WERI-Rb-1 (cell line): ENCODE results near the gene MOCS3.

Source experiments
- DNase-seq: peaks from one replicate; pipeline ENCODE4 v3.0.0-alpha.2; 2020
- H3K27ac ChIP-seq: fragments of 250-450 bp; sonication (Bioruptor Pico); 2 replicates; pipeline ENCODE4 v1.5.1; 2020; ENCODE audit warnings: mild to moderate bottlenecking, moderate library complexity
- H3K27me3 ChIP-seq: fragments of 250-450 bp; sonication (Bioruptor Pico); 2 replicates; pipeline ENCODE4 v1.5.1; 2021; ENCODE audit warnings: mild to moderate bottlenecking, low read depth, moderate library complexity; ENCODE audit not compliant: insufficient read depth, severe bottlenecking
- H3K36me3 ChIP-seq: fragments of 250-450 bp; sonication (Bioruptor Pico); 2 replicates; pipeline ENCODE4 v1.5.1; 2020; ENCODE audit warnings: mild to moderate bottlenecking, moderate library complexity
- H3K4me3 ChIP-seq: 2 replicates; pipeline ENCODE4 v1.5.1; 2011; ENCODE audit warnings: low read depth, mild to moderate bottlenecking, control low read depth, low read length
- H3K9me3 ChIP-seq: fragments of 250-450 bp; sonication (Bioruptor Pico); 2 replicates; pipeline ENCODE4 v1.5.1; 2021; ENCODE audit warnings: mild to moderate bottlenecking, moderate library complexity; ENCODE audit not compliant: severe bottlenecking
- TF ChIP-seq, protein P1 (sequence below): IDR thresholded peaks from 2 replicates; pipeline ENCODE4 v1.5.1; 2011; ENCODE audit warnings: low read depth, mild to moderate bottlenecking, control low read depth, inconsistent platforms, low read length

Gene MOCS3

DNA sequence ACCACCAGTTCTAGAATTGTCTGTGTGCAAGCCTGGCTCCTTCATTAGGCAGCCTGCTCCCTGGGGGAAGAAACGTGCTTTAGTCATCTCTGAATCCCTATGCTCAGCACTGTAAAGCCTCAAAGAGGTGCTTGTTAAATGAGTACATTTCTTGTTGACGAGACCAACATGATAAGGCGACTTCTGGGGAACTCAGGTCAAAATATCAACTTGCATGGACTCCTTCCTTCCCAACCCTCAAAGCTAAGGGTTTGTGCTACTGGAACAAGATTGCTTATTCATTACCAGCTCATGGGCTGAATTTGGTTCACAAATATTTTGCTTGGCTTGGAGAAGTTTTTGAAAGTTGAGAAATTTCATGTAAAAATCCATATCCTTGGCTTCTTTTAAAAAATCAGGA lies 53.7 kb downstream of the MOCS3 start:
- Histone ChIP-seq H3K27me3 (peaks cover 96% of the 10 kb centered on the region), H3K4me3 (no peak overlapping the region), H3K36me3 (no peaks in the 10 kb centered on the region), H3K27ac (no peak overlapping the region), H3K9me3 (no peaks in the 10 kb centered on the region)
- no peak for DNase-seq
- TF ChIP-seq, protein P1, sequence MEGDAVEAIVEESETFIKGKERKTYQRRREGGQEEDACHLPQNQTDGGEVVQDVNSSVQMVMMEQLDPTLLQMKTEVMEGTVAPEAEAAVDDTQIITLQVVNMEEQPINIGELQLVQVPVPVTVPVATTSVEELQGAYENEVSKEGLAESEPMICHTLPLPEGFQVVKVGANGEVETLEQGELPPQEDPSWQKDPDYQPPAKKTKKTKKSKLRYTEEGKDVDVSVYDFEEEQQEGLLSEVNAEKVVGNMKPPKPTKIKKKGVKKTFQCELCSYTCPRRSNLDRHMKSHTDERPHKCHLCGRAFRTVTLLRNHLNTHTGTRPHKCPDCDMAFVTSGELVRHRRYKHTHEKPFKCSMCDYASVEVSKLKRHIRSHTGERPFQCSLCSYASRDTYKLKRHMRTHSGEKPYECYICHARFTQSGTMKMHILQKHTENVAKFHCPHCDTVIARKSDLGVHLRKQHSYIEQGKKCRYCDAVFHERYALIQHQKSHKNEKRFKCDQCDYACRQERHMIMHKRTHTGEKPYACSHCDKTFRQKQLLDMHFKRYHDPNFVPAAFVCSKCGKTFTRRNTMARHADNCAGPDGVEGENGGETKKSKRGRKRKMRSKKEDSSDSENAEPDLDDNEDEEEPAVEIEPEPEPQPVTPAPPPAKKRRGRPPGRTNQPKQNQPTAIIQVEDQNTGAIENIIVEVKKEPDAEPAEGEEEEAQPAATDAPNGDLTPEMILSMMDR, result no peak
